Thyroid gland (tissue), 4 donors: Measurements from ENCODE around the gene LSG1.

Experiments
- POLR2A ChIP-seq, 2 donors: fragments of 450-650 bp; IDR thresholded peaks; one replicate each; pipeline ENCODE4 v1.6.1; 2017; ENCODE audit warnings: antibody characterized with exemption in 2 of 2, mild to moderate bottlenecking in 2 of 2, moderate library complexity in 1 of 2
- TF ChIP-seq, protein P1 (sequence below), 6 experiments: fragments of 200-600 bp in 3 of 6; fragments of 450-650 bp in 3 of 6; sonication (generic) in 3 of 6; IDR thresholded peaks; one replicate each; pipeline ENCODE4 v1.5.1; 2016 to 2019; ENCODE audit warnings: antibody characterized with exemption in 6 of 6, mild to moderate bottlenecking in 2 of 6, inconsistent platforms in 1 of 6, moderate library complexity in 1 of 6

DNA sequence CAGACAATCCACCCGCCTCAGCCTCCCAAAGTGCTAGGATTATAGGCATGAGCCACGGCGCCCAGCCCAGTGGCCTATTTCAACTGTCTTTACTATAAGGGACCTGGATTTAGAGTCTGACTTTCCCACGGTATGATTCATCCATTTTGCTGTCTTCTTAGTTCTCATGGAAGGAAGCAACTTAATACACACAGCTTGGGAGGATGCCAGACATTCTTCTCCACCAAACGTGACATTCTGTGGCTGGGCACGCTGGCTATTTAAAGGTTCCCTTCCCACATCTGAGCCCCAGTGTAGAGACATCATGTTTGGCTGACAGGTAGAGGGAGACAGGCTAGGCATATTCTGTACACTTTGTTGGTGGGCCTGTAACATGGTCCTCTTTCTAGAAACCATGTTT is 39.9 kb upstream of the LSG1 start:
- TF ChIP-seq, protein P1, sequence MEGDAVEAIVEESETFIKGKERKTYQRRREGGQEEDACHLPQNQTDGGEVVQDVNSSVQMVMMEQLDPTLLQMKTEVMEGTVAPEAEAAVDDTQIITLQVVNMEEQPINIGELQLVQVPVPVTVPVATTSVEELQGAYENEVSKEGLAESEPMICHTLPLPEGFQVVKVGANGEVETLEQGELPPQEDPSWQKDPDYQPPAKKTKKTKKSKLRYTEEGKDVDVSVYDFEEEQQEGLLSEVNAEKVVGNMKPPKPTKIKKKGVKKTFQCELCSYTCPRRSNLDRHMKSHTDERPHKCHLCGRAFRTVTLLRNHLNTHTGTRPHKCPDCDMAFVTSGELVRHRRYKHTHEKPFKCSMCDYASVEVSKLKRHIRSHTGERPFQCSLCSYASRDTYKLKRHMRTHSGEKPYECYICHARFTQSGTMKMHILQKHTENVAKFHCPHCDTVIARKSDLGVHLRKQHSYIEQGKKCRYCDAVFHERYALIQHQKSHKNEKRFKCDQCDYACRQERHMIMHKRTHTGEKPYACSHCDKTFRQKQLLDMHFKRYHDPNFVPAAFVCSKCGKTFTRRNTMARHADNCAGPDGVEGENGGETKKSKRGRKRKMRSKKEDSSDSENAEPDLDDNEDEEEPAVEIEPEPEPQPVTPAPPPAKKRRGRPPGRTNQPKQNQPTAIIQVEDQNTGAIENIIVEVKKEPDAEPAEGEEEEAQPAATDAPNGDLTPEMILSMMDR (IDR thresholded peaks at IDR 0.05) = no peak
- TF ChIP-seq POLR2A (IDR thresholded peaks at IDR 0.05) = no peak
